T-helper 17 cell (primary cell): ENCODE results near the gene KRTAP5-4. TPM values are rescaled to one million over a fixed set of nuclear protein-coding genes. Genes with fewer than 3 reads are reported as not detected.
"Not testable (repeated sequence)": the region's sequence is repeated elsewhere in the genome, so short reads cannot be mapped to it uniquely, and the experiment has no call there.

Experiments
- ATAC-seq: fragments of 150-1000 bp; cut with Tn5 transposase; 2 replicates; pipeline ENCODE4 v1.10.0; 2021; ENCODE audit warnings: mild to moderate bottlenecking, moderate library complexity
- DNase-seq, 3 donors: peaks; one replicate each; pipeline versions ENCODE4 v3.0.0 to v3.0.0-alpha.2; 2020 to 2021
- H3K9me3 ChIP-seq: one replicate; pipeline ENCODE4 v1.7.0; 2013; ENCODE audit warnings: low read length, mild to moderate bottlenecking; ENCODE audit not compliant: control insufficient read depth, poor library complexity, severe bottlenecking
- H3K27ac Mint-ChIP-seq: one replicate; pipeline ENCODE4 v1.8.0; 2022; ENCODE audit warnings: mild to moderate bottlenecking, moderate library complexity, mixed read lengths
- H3K27me3 Mint-ChIP-seq: one replicate; pipeline ENCODE4 v1.8.0; 2022; ENCODE audit warnings: mixed read lengths
- H3K36me3 Mint-ChIP-seq: one replicate; pipeline ENCODE4 v1.8.0; 2022; ENCODE audit warnings: low read depth, mixed read lengths
- H3K4me1 Mint-ChIP-seq: one replicate; pipeline ENCODE4 v1.8.0; 2022; ENCODE audit warnings: mild to moderate bottlenecking, mixed read lengths
- H3K4me3 Mint-ChIP-seq: one replicate; pipeline ENCODE4 v1.8.0; 2022; ENCODE audit warnings: mild to moderate bottlenecking, moderate library complexity, mixed read lengths
- total RNA-seq, 4 donors: library from RNA in 2 of 4; stranded (reverse) in 2 of 4; gene quantifications; one replicate each; pipeline ENCODE4 v1.2.3 and lab custom pipeline; 2022 to 2026

Gene KRTAP5-4, protein sequence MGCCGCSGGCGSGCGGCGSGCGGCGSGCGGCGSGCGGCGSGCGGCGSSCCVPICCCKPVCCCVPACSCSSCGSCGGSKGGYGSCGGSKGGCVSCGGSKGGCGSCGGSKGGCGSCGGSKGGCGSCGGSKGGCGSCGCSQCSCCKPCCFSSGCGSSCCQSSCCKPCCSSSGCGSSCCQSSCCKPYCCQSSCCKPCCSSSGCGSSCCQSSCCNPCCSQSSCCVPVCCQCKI
- total RNA-seq (not detected), total RNA-seq (lab: John Stamatoyannopoulos, UW) (0 reads per million in 2 donors)

DNA sequence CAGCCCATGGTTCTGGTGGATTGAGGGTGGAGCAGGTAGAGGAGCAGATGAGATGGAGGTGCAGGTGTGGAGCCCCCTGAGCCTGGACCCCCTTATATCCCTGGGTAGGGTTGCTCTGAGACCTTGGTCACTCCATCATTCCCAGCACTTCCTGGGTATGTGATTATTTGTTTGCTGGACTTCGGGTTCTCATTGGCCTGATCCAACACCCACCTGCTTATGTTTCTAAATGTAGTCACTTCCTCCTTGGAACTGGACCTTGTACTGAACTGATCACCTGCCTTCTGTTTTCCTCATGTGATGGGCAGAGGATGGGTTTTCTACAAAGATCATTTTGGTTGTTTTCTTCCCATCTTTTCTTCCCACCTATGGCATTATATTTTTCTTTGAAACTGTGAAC is at the start of gene KRTAP5-4:
TSS of gene KRTAP5-4 (minus strand) at position 53 of the 400 bp plus-strand sequence. CDS start at position 8, 45 bp downstream.
- DNase-seq (no peak), ATAC-seq (no peak)
- H3K4me3 Mint-ChIP-seq = no peak within 1 kb of the TSS
- no peaks in the 10 kb centered on the region for H3K9me3 ChIP-seq
- H3K36me3 Mint-ChIP-seq = no peaks in the 10 kb centered on the region
- H3K4me1 Mint-ChIP-seq = peaks cover 10% of the 10 kb centered on the region
- H3K27me3 Mint-ChIP-seq = peaks cover 5% of the 10 kb centered on the region
- H3K27ac Mint-ChIP-seq = no peak within 1 kb of the TSS

DNA sequence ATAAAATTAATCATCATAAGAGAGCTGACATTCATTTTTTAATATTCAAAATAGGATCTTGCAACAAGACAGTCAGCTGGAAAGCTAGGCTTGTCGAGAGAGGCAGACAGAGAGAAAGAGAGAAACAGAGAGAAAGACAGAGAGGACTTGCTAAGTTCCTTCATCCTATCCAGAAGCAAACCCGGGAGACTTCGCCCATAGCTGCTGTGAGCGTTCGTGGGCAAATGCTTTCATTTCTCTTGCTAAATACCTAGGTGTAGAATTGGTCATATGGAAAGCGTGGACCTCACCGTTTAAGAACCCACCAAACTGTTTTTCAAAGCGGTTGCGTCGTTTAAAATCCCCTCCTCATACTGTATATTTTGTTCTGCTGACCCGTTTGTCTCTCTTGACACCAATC is 49.7 kb upstream of the KRTAP5-4 start:
- Mint-ChIP-seq H3K4me1 (no peaks in the 10 kb centered on the region), H3K36me3 (no peaks in the 10 kb centered on the region), H3K27me3 (peaks cover 65% of the 10 kb centered on the region), H3K4me3 (no peak overlapping the region), H3K27ac (no peak overlapping the region)
- no peaks in the 10 kb centered on the region for H3K9me3 ChIP-seq
- ATAC-seq (no peak), DNase-seq (no peak)

DNA sequence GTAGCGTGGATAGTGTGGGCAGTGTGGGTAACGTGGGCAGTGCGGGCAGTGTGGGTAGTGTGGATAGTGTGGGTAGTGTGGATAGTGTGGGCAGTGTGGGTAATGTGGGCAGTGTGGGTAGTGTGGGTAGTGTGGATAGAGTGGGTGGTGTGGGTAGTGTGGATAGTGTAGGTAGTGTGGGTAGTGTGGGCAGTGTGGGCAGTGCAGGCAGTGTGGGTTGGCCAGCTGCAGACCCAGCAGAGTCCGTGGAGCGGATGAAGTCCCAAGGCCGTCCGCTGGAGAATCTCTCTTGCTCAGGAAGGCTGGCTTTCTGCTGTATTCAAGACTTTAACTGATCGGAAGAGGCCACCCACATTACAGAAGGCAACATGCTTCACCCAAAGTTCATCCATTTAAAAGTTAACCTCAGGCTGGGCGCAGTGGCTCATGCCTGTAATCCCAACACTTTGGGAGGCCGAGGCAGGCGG is 49.0 kb upstream of the KRTAP5-4 start:
- DNase-seq (no peak), ATAC-seq (no peak)
- no peaks in the 10 kb centered on the region for H3K36me3 Mint-ChIP-seq
- H3K4me3 Mint-ChIP-seq = no peak overlapping the region
- peaks cover 58% of the 10 kb centered on the region for H3K27me3 Mint-ChIP-seq
- H3K9me3 ChIP-seq = no peaks in the 10 kb centered on the region
- H3K27ac Mint-ChIP-seq = no peak overlapping the region
- H3K4me1 Mint-ChIP-seq = no peaks in the 10 kb centered on the region

DNA sequence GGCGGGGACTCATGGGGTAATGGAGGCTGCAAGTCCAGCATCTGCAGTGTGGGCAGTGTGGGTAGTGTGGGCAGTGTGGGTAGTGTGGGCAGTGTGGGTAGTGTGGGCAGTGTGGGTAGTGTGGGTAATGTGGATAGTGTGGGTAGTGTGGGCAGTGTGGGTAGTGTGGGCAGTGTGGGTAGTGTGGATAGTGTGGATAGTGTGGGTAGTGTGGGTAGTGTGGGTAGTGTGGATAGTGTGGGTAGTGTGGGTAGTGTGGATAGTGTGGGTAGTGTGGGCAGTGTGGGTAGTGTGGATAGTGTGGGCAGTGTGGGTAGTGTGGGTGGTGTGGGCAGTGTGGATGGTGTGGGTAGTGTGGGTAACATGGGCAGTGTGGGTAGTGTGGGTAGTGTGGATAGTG is 48.5 kb upstream of the KRTAP5-4 start:
- DNase-seq, H3K27ac Mint-ChIP-seq, ATAC-seq, H3K9me3 ChIP-seq, H3K4me3 Mint-ChIP-seq, H3K36me3 Mint-ChIP-seq, H3K4me1 Mint-ChIP-seq: not testable (repeated sequence)
- H3K27me3 Mint-ChIP-seq = peaks cover 53% of the 10 kb centered on the region

- Mint-ChIP-seq H3K4me3 (no peak overlapping the region), H3K27ac (no peak overlapping the region), H3K36me3 (no peaks in the 10 kb centered on the region), H3K27me3 (peaks cover 46% of the 10 kb centered on the region), H3K4me1 (no peaks in the 10 kb centered on the region)
- ATAC-seq (no peak), DNase-seq (no peak)
- no peaks in the 10 kb centered on the region for H3K9me3 ChIP-seq
These were observed 47.7 kb upstream of the KRTAP5-4 start for GRCh38 chr11:1669546-1670218.

GRCh38 chr11:1668911-1669473 is 47.1 kb upstream of the KRTAP5-4 start:
- no peak overlapping the region for H3K4me3 Mint-ChIP-seq
- ATAC-seq (no peak), DNase-seq (no peak)
- H3K4me1 Mint-ChIP-seq = no peaks in the 10 kb centered on the region
- H3K27me3 Mint-ChIP-seq = peaks cover 39% of the 10 kb centered on the region
- H3K36me3 Mint-ChIP-seq = no peaks in the 10 kb centered on the region
- H3K9me3 ChIP-seq = no peaks in the 10 kb centered on the region
- H3K27ac Mint-ChIP-seq = no peak overlapping the region

GRCh38 chr11:1667906-1668305 is 46.0 kb upstream of the KRTAP5-4 start:
- ATAC-seq = no peak
- peaks cover 28% of the 10 kb centered on the region for H3K27me3 Mint-ChIP-seq
- H3K27ac Mint-ChIP-seq = peak overlapping the region; percentile 4
- H3K9me3 ChIP-seq = no peaks in the 10 kb centered on the region
- H3K36me3 Mint-ChIP-seq = no peaks in the 10 kb centered on the region
- no peak for DNase-seq
- H3K4me3 Mint-ChIP-seq = no peak overlapping the region
- no peaks in the 10 kb centered on the region for H3K4me1 Mint-ChIP-seq

DNA sequence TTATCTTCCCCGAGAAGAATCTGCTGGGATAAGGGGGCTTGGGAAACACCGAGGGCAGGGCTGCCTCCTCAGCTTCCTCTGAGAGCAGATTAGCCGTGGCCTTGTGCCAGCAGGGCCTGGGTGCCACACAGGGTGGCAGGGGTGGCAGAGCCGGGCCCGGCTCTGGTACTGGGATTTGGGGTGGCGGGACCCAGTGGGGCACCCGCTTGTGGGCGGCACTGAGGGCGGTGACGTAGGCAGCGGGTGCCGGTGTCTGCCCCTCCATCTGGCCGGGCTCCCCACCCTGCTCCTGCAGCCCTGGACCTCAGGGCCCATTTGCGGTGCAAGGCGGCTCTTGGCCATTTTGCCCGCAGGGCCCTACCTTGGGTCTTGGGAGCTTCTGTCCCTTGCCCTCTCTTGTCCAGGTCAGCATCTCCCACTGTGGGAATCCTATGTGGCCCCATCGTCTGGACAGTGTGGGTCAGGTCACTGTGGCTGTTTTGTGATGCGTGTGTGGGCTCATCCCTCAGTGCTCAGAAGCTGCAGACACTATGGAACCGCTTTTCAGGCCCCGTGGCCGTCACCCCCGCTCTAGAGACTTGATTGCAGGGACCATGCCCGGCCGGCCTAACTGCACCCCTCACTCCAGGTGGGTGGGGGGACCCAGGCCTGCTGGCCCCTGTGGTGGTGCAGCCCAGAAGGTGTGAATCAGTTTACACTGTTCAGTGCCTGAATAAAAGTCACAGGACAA is 45.3 kb upstream of the KRTAP5-4 start:
- no peaks in the 10 kb centered on the region for H3K9me3 ChIP-seq
- DNase-seq (no peak), ATAC-seq (no peak)
- Mint-ChIP-seq H3K36me3 (no peaks in the 10 kb centered on the region), H3K4me1 (no peaks in the 10 kb centered on the region), H3K27me3 (peaks cover 27% of the 10 kb centered on the region), H3K27ac (no peak overlapping the region), H3K4me3 (no peak overlapping the region)

DNA sequence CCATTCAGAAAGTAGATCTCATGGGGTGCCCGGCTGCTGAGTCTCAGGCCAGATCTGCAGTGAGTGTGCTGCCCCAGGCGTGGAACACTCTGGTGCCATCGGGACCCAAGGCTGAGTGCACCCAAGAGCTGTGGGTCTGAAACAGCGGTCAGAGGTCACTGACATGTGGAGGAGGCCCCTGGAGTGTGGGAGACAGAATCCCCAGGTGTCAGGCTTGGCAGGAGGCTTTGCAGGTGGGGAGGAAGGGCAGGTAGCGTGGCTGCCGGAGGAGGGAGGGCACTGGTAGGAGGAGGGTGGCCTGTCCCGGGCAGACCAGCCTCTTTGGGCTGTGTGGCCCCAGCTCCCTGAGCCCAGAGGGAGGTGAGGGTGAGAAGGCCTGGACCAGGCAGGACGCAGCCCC is 43.4 kb upstream of the KRTAP5-4 start:
- Mint-ChIP-seq H3K4me3 (no peak overlapping the region), H3K4me1 (peaks cover 1% of the 10 kb centered on the region), H3K27ac (no peak overlapping the region), H3K36me3 (peaks cover 2% of the 10 kb centered on the region), H3K27me3 (peaks cover 23% of the 10 kb centered on the region)
- no peak for ATAC-seq
- H3K9me3 ChIP-seq = no peaks in the 10 kb centered on the region
- DNase-seq = no peak

GRCh38 chr11:1662699-1663283 is 40.9 kb upstream of the KRTAP5-4 start:
- not testable (repeated sequence) for H3K27ac Mint-ChIP-seq, ATAC-seq, H3K36me3 Mint-ChIP-seq, H3K4me3 Mint-ChIP-seq, H3K9me3 ChIP-seq, DNase-seq
- Mint-ChIP-seq H3K4me1 (peaks cover 12% of the 10 kb centered on the region), H3K27me3 (peaks cover 37% of the 10 kb centered on the region)

GRCh38 chr11:1661454-1662269 is 39.7 kb upstream of the KRTAP5-4 start:
- not testable (repeated sequence) for H3K9me3 ChIP-seq, H3K27ac Mint-ChIP-seq, DNase-seq, ATAC-seq, H3K36me3 Mint-ChIP-seq
- peaks cover 39% of the 10 kb centered on the region for H3K27me3 Mint-ChIP-seq
- peaks cover 12% of the 10 kb centered on the region for H3K4me1 Mint-ChIP-seq
- peak overlapping the region; percentile 21 for H3K4me3 Mint-ChIP-seq

GRCh38 chr11:1660111-1660867 is 38.4 kb upstream of the KRTAP5-4 start:
- DNase-seq = no peak
- Mint-ChIP-seq H3K27me3 (peaks cover 49% of the 10 kb centered on the region), H3K4me3 (no peak overlapping the region), H3K36me3 (peaks cover 6% of the 10 kb centered on the region), H3K27ac (no peak overlapping the region), H3K4me1 (peaks cover 12% of the 10 kb centered on the region)
- no peak for ATAC-seq
- H3K9me3 ChIP-seq = no peaks in the 10 kb centered on the region
